ENCODE measurements around the gene CREBL2.
"Not testable (repeated sequence)": the region's sequence is repeated elsewhere in the genome, so short reads cannot be mapped to it uniquely, and the experiment has no call there.

GRCh38 chr12:12618064-12618463, 6.4 kb downstream of the CREBL2 start:
- not testable (repeated sequence) for TF ChIP-seq POLR2A, CTCF (IDR thresholded peaks at IDR 0.05)
